HEK293T (cell line): ENCODE results near the gene PDGFA.

Experiments used
- CTCF ChIA-PET: fragments of 350-600 bp; formaldehyde crosslinking; extraction: SDS; loops from one replicate; lab custom pipeline; 2021; ENCODE audit warnings: antibody characterized with exemption, inconsistent platforms; lab: Yijun Ruan, JAX
- POLR2A ChIA-PET: fragments of 350-600 bp; formaldehyde crosslinking; extraction: SDS; loops from one replicate; lab custom pipeline; 2020; ENCODE audit warnings: antibody characterized with exemption, inconsistent platforms; lab: Yijun Ruan, JAX
- DNase-seq: peaks from one replicate; pipeline ENCODE4 v3.0.0; 2012; ENCODE audit warnings: mixed read lengths; ENCODE audit errors: extremely low spot score
- ARNT ChIP-seq: fragments of 450-650 bp; IDR thresholded peaks from 2 replicates; pipeline ENCODE4 v1.6.1; 2017; ENCODE audit warnings: mild to moderate bottlenecking
- BHLHE40 ChIP-seq: fragments of 450-650 bp; IDR thresholded peaks from 2 replicates; pipeline ENCODE4 v1.6.1; 2016; ENCODE audit warnings: mild to moderate bottlenecking, moderate library complexity, borderline replicate concordance
- CTBP1 ChIP-seq: fragments of 450-650 bp; IDR thresholded peaks from 2 replicates; pipeline ENCODE4 v1.6.1; 2016; ENCODE audit warnings: borderline replicate concordance
- ELF4 ChIP-seq: fragments of 450-650 bp; IDR thresholded peaks from 2 replicates; pipeline ENCODE4 v1.6.1; 2017; ENCODE audit warnings: antibody characterized with exemption
- FOXA1 ChIP-seq: fragments of 450-650 bp; IDR thresholded peaks from 2 replicates; pipeline ENCODE4 v1.6.1; 2016; ENCODE audit warnings: mild to moderate bottlenecking
- FOXK2 ChIP-seq: fragments of 450-650 bp; IDR thresholded peaks from 2 replicates; pipeline ENCODE4 v1.6.1; 2016; ENCODE audit warnings: mild to moderate bottlenecking
- FOXM1 ChIP-seq: fragments of 450-650 bp; IDR thresholded peaks from 2 replicates; pipeline ENCODE4 v1.6.1; 2017; ENCODE audit warnings: mild to moderate bottlenecking, borderline replicate concordance
- HDGF ChIP-seq: fragments of 450-650 bp; IDR thresholded peaks from 2 replicates; pipeline ENCODE4 v1.6.1; 2017; ENCODE audit warnings: antibody characterized with exemption, borderline replicate concordance
- L3MBTL2 ChIP-seq: fragments of 450-650 bp; conservative IDR thresholded peaks from 2 replicates; pipeline ENCODE4 v1.6.1; 2016; ENCODE audit warnings: mild to moderate bottlenecking
- LEF1 ChIP-seq: fragments of 450-650 bp; IDR thresholded peaks from 2 replicates; pipeline ENCODE4 v1.6.1; 2017; ENCODE audit warnings: mild to moderate bottlenecking, borderline replicate concordance
- NFRKB ChIP-seq: fragments of 450-650 bp; IDR thresholded peaks from 2 replicates; pipeline ENCODE4 v1.6.1; 2016; ENCODE audit warnings: mild to moderate bottlenecking, moderate library complexity
- SP1 ChIP-seq: fragments of 450-650 bp; IDR thresholded peaks from 2 replicates; pipeline ENCODE4 v1.6.1; 2017
- SUZ12 ChIP-seq: fragments of 450-650 bp; IDR thresholded peaks from 2 replicates; pipeline ENCODE4 v1.6.1; 2016; ENCODE audit warnings: mild to moderate bottlenecking
- TARDBP ChIP-seq: fragments of 450-650 bp; IDR thresholded peaks from 2 replicates; pipeline ENCODE4 v1.6.1; 2016
- ZNF384 ChIP-seq: fragments of 450-650 bp; IDR thresholded peaks from 2 replicates; pipeline ENCODE4 v1.6.1; 2016
- TF ChIP-seq, protein P1 (sequence below): fragments of 450-650 bp; IDR thresholded peaks from 2 replicates; pipeline ENCODE4 v1.6.1; 2016

Gene PDGFA

DNA sequence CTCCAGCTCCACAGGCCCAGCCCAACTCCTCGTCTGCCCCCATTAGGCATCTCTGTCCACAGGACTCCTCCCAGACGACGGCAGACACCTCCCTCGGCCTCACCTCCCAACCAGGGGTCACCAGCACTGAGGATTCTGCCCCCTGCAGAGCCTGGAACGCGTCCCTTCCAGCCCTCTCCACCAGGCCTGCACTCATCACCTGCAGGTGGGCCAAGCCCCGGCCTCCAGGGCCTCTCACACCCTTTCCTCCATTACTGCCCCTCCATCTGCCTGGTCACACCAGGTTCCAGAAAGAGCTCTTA lies 42.7 kb upstream of the PDGFA start:
- DNase-seq: no peak
- ChIA-PET CTCF (no interaction called here), POLR2A (no interaction called here)
- TF ChIP-seq LEF1: no peak
- TF ChIP-seq, protein P1, sequence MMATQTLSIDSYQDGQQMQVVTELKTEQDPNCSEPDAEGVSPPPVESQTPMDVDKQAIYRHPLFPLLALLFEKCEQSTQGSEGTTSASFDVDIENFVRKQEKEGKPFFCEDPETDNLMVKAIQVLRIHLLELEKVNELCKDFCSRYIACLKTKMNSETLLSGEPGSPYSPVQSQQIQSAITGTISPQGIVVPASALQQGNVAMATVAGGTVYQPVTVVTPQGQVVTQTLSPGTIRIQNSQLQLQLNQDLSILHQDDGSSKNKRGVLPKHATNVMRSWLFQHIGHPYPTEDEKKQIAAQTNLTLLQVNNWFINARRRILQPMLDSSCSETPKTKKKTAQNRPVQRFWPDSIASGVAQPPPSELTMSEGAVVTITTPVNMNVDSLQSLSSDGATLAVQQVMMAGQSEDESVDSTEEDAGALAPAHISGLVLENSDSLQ: no peak
- TF ChIP-seq FOXK2: no peak
- TF ChIP-seq SP1: no peak
- TF ChIP-seq CTBP1: no peak
- no peak for TF ChIP-seq TARDBP
- no peak for TF ChIP-seq SUZ12
- TF ChIP-seq FOXA1: no peak
- no peak for TF ChIP-seq HDGF
- TF ChIP-seq ZNF384: no peak
- no peak for TF ChIP-seq ELF4
- TF ChIP-seq FOXM1: no peak
- no peak for TF ChIP-seq L3MBTL2
- no peak for TF ChIP-seq BHLHE40
- TF ChIP-seq ARNT: no peak
- no peak for TF ChIP-seq NFRKB

DNA sequence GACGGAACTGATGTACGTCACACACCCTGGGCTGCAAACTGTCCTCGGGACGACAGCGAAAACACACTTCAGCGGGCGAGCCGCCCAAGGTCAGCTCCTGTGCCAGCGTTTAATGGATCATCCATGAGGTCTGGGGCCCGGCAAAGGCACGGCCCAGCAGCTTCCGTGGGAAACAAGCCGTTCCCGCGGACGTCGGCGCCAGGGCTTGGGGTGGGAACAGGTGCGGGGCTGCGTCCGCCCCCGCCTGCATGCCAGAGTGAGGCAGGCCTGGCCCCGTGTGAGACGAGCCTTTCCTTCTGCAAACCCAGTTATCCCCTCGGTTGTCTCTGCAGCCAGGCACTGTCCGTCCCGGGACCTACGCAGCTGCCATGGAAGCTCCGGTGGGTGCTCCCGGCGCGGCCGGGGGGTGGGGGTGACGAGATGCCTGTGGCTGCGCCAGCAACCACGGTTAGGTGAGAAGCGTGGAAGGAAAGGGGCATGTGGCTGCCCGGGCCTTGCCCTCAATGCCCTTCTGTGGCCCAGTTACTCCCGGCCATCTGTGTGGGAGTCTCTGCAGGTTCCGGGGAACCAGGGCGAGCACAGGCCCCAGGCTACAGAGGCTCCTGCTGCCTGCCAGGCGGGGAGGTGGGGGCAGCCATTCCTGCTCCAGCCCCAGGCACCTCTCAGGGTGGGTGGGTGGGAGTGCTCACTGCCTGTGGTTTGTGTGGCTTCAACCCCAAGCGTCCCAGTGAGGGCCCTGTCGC lies 42.2 kb upstream of the PDGFA start:
- DNase-seq: no peak
- TF ChIP-seq FOXK2: no peak
- no peak for TF ChIP-seq FOXM1
- TF ChIP-seq FOXA1: no peak
- no peak for TF ChIP-seq LEF1
- no peak for TF ChIP-seq ARNT
- no peak for TF ChIP-seq ZNF384
- no peak for TF ChIP-seq BHLHE40
- TF ChIP-seq HDGF: no peak
- TF ChIP-seq TARDBP: no peak
- TF ChIP-seq SP1: no peak
- TF ChIP-seq, protein P1: no peak
- POLR2A ChIA-PET: interaction anchor here (0.8 kb wide), 1 partner anchor 10 kb away, joined by 3 read pairs; no protein-coding TSS in a partner anchor
- CTCF ChIA-PET: no interaction called here

DNA sequence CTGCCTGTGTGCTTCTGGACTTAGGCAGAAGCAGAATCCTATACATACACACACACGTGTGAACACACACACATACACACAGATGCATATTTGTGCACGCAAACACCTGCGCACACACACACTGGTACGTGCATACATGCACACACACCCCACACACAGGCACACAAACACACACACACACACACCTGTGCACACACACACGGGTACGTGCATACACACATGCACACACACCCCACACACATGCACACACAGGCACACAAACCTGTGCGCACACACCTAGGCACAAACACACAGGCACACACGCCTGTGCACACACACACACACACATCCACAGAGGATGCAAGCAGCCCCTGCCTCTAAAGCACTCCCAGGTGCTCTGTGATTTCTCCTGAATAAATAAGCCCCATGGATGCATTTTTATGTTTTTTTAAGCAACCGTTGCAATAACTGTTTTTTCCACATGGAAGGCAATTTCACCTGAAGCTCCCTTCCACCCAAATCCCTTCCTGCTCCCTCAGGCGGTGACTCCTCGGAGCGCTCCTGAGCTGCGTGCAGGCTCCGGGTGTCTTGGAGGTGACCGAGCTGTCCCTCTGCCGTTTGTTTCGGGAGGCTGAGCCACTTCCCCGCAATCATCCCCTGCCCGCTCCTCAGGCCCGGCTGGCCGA lies 41.5 kb upstream of the PDGFA start:
- no peak for DNase-seq
- ChIA-PET CTCF (no interaction called here), POLR2A (interaction anchor here (0.8 kb wide), 1 partner anchor 9 kb away, joined by 3 read pairs; no protein-coding TSS in a partner anchor)
- TF ChIP-seq FOXM1: no peak
- TF ChIP-seq SP1: no peak
- TF ChIP-seq HDGF: no peak
- TF ChIP-seq BHLHE40: no peak
- TF ChIP-seq ARNT: no peak
- TF ChIP-seq ELF4: no peak
- TF ChIP-seq LEF1: no peak
- no peak for TF ChIP-seq ZNF384
- TF ChIP-seq SUZ12: no peak
- no peak for TF ChIP-seq FOXK2
- no peak for TF ChIP-seq NFRKB
- no peak for TF ChIP-seq FOXA1
- no peak for TF ChIP-seq L3MBTL2
- no peak for TF ChIP-seq TARDBP
- TF ChIP-seq, protein P1: no peak
- TF ChIP-seq CTBP1: no peak

DNA sequence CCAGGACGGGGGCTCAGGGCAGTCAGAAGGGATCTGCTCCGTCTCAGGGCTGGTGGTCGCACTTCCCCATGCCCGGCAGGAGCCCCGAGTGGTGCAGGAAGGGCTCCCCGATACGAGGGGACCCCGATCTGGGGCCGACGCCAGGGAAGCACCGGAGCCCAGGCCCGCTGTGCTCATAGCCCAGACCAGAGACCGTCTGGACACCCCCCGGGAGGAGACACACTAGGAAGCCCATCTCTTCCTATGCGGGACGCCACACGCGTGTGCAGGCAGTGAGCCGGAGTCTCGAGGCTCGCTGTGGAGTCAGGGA lies 39.7 kb upstream of the PDGFA start:
- DNase-seq: no peak
- no peak for TF ChIP-seq SUZ12
- TF ChIP-seq NFRKB: no peak
- TF ChIP-seq FOXM1: no peak
- TF ChIP-seq LEF1: no peak
- no peak for TF ChIP-seq TARDBP
- no peak for TF ChIP-seq HDGF
- no peak for TF ChIP-seq ELF4
- TF ChIP-seq ZNF384: no peak
- no peak for TF ChIP-seq FOXA1
- TF ChIP-seq, protein P1: no peak
- TF ChIP-seq L3MBTL2: no peak
- no peak for TF ChIP-seq ARNT
- no peak for TF ChIP-seq FOXK2
- no peak for TF ChIP-seq SP1
- no peak for TF ChIP-seq BHLHE40
- TF ChIP-seq CTBP1: no peak
- ChIA-PET POLR2A (no interaction called here), CTCF (no interaction called here)

DNA sequence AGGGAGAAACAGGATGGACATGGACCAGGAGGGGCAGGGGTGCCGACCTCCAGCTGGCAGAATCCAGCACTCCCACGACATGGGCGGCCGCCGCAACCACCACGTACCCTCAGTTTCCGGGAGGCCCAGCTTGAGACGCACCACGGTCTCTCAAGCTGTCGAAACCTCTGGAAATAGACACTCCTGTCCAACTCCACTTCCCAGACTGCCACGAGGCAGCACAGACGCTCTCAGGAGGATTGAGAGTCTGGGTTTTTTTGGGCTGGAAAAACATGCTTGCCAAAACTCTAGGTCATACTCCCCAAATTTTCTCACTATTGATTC lies 37.9 kb upstream of the PDGFA start:
- TF ChIP-seq ELF4: no peak
- no peak for TF ChIP-seq BHLHE40
- TF ChIP-seq L3MBTL2: no peak
- TF ChIP-seq SP1: no peak
- TF ChIP-seq FOXA1: no peak
- no peak for TF ChIP-seq ARNT
- TF ChIP-seq HDGF: no peak
- TF ChIP-seq FOXM1: no peak
- no peak for TF ChIP-seq FOXK2
- no peak for TF ChIP-seq SUZ12
- TF ChIP-seq LEF1: no peak
- no peak for TF ChIP-seq TARDBP
- TF ChIP-seq ZNF384: no peak
- no peak for TF ChIP-seq NFRKB
- TF ChIP-seq, protein P1: no peak
- no peak for TF ChIP-seq CTBP1
- ChIA-PET CTCF (interaction anchor here (0.6 kb wide), 1 partner anchor 124 kb away, joined by 6 read pairs; no protein-coding TSS in a partner anchor), POLR2A (no interaction called here)
- DNase-seq: no peak
